GM18858 (cell line): ENCODE results near the gene COL6A2.

ENCODE experiments used
- ATAC-seq: cut with Tn5 transposase; IDR thresholded peaks from one replicate; pipeline ENCODE4 v1.9.1; 2021; ENCODE audit not compliant: unreplicated experiment

COL6A2 gene

GRCh38 chr21:46124926-46125845 lies 27.3 kb downstream of the COL6A2 start:
- ATAC-seq, result no peak

DNA sequence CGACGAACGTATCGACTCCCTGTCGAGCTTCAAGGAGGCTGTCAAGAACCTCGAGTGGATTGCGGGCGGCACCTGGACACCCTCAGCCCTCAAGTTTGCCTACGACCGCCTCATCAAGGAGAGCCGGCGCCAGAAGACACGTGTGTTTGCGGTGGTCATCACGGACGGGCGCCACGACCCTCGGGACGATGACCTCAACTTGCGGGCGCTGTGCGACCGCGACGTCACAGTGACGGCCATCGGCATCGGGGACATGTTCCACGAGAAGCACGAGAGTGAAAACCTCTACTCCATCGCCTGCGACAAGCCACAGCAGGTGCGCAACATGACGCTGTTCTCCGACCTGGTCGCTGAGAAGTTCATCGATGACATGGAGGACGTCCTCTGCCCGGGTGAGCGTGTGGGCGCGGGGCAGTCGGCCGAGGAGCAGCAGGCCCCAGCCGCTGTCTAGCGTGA lies 28.0 kb downstream of the COL6A2 start:
- ATAC-seq, result no peak

GRCh38 chr21:46126309-46127238 lies 28.7 kb downstream of the COL6A2 start:
- ATAC-seq, result no peak

DNA sequence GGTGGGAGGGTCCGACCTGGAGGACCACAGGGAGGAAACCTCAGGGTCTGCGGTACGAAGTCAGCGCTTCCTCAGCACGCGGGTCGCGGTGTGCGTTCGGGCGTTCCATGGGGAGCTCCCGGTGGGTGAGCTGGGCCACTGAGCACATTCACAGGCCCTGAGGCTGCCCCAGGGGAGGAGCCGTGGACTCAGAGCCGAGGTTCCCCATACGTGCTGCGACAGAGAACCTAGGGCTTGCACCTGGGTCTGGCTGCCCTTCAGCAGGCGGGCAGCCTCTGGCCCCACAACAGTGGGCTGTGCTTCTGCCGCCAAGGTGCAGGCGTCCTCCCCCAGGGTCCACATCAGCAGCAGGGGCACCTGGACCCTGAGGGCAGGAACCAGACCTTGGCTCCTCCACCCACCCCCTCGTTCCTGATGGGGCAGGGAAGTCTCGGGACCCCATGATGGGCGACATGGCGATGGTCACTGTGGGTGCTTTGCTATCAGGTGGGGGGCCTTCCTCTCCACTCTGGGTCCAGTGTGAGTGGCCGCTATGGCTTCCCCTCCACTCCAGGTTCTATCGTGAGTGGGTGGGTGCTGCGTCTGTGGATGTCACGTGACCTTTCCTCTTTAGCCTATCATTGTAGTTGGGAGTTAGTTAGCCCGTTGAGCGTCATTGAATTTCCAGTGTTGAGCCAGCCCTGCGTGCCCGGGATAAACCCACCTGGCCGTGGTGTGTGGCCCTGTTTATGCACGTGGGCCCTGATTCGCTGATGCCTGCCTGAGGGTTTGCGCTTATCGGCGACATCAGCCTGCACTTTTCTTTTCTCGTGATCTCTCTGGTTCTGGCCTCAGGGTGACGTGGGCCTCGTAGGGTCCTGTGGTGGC lies 29.6 kb downstream of the COL6A2 start:
- ATAC-seq, result no peak

DNA sequence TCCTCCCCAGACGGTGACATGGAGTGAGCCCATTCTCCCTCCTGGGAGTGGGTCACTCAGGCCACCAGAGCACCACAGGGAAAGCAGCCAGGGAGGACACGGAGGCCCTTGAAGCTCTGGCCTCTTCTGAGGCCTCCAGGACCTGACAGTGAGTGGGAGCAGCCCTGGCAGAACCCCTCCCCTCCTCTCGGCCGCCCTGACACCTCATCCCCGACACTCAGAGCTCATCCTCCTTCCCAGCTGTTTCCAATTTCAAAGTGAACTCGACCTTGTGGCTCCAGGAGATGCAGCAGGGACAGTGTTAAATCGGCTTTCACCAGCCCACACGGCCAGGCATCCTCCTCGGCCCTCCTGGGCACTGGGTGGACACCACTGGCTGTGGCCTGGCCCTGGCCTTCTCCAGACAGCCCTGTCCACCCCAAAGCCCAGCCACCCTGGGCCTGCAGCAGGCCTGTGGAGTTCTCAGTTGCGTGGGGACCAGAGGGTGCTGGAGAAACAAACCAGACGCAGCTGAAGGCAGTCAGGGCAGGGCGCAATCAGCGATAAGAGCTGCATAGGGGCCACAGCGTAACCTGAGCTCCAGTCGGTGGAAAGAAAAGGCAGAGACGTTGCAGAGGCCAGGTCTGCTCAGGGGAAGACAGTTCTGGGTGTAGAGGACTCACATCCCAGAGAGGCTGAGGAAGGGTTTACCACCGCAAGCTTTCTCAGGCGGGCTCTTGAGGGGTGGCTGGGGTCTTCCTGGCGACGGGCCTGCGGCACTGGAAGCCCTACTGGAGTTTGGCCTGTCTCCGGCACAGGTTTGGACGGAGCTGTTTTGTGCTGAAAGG lies 30.4 kb downstream of the COL6A2 start:
- no peak for ATAC-seq

- no peak for ATAC-seq
Observed at GRCh38 chr21:46128933-46129571, 31.1 kb downstream of the COL6A2 start.

- no peak for ATAC-seq
Observed at GRCh38 chr21:46129846-46130651, 32.1 kb downstream of the COL6A2 start.

GRCh38 chr21:46130831-46131587 lies 33.1 kb downstream of the COL6A2 start:
- no peak for ATAC-seq

- ATAC-seq, result no peak
Observed at GRCh38 chr21:46131588-46131837, 33.6 kb downstream of the COL6A2 start.

DNA sequence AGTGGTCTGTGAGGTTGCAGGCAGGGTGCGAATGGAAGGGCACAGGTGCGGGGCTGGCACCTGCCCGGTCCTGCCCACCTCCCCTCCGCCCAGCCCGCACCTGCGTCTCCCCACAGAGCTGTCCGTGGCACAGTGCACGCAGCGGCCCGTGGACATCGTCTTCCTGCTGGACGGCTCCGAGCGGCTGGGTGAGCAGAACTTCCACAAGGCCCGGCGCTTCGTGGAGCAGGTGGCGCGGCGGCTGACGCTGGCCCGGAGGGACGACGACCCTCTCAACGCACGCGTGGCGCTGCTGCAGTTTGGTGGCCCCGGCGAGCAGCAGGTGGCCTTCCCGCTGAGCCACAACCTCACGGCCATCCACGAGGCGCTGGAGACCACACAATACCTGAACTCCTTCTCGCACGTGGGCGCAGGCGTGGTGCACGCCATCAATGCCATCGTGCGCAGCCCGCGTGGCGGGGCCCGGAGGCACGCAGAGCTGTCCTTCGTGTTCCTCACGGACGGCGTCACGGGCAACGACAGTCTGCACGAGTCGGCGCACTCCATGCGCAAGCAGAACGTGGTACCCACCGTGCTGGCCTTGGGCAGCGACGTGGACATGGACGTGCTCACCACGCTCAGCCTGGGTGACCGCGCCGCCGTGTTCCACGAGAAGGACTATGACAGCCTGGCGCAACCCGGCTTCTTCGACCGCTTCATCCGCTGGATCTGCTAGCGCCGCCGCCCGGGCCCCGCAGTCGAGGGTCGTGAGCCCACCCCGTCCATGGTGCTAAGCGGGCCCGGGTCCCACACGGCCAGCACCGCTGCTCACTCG lies 34.1 kb downstream of the COL6A2 start:
- ATAC-seq, result no peak

GRCh38 chr21:46135782-46136395 lies 38.0 kb downstream of the COL6A2 start:
- ATAC-seq, result no peak

DNA sequence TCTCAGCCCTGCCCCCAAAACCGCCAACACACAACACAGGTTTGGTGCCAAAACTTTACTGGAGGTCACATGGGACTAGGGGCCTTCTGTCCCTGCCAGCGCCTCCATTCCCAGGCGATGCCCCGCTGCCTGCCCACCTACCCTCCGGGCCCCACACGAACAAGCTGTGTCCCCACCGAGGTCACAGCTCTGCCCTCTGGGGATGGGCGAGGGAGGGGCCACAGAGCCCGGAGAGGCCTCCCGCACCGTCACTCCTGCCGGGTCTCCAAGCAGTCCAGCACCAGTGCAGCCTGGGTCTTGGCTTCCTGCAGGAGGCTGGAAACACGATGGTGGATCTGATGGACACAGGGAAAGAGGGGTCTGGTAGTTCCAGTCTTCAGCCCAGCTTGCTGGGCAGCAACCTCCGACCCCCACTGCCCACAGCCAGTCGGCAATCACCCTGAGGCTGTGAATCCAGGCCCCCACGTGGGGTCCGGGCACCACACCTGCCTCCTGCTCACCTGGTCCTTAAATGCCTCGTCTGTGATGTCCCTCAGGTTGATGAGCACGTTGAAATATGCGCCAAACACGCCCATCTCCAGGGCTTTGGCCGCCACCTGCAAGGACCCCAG lies 38.9 kb downstream of the COL6A2 start:
- ATAC-seq, result no peak

- no peak for ATAC-seq
Observed at GRCh38 chr21:46137908-46138307, 40.0 kb downstream of the COL6A2 start.

DNA sequence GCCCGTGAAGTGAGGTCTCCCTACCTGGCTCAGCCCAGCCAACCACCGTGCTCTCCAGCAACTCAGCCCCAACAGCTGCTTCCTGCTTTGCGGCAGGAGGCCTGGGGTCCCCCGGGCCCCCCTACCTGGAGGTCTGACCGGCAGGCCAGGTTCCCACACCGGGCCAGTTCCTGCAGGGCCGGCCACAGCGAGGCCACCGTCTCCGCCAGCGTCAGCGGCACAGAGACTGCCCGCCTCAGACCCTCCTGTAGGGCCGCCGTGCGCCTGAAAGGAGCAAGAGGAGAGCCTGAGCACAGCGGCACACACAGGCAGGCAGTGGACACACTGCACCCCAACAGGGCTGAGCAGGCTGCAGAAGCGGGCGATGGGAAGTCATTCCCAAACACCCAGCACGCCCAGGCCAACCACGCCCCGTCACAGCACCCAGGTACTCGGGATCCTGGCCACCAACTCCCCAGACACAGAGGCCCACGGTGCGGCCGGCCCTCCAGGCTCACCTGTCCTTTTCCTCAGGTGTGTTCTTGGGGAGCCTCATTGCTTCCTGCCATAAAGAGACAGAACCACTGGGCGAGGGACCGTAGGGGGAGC lies 40.6 kb downstream of the COL6A2 start:
- ATAC-seq, result no peak

GRCh38 chr21:46139686-46140085 lies 41.8 kb downstream of the COL6A2 start:
- no peak for ATAC-seq
